ENCODE results near the gene SH3TC2. TPM values are rescaled to one million over a fixed set of nuclear protein-coding genes. Genes with fewer than 3 reads are reported as not detected.

Gene SH3TC2
- total and polyA plus RNA-seq, 7 donors: 0.18 to 1.9 (median 0.60) TPM

GRCh38 chr5:148979083-148979723 lies 83.7 kb downstream of the SH3TC2 start:
- Histone ChIP-seq H3K36me3 (ENCODE audit: insufficient read depth in 1 of 2, low read depth in 1 of 2) (no peaks in the 10 kb centered on the region), H3K9me3 (no peaks in the 10 kb centered on the region), H3K4me3 (no peak overlapping the region), H3K27me3 (ENCODE audit: insufficient read depth in 3 of 3, low read length in 2 of 3) (no peaks in the 10 kb centered on the region), H3K4me1 (peaks cover 37% of the 10 kb centered on the region), H3K27ac (peak overlapping the region; percentile 84)
- intact Hi-C loops (cut with DNase I): no loop called here
- ATAC-seq: peak; percentile 84 to 88 (median 86)
- 26 to 40% (median 27%) methylated on average over 7 of the region's 7 CpGs for WGBS, 3 donors
- TF ChIP-seq CTCF (IDR thresholded peaks at IDR 0.05): no peak
- peak; percentile 62 to 85 for DNase-seq

- peak; percentile 33 to 65 (median 62) for ATAC-seq
- H3K27ac ChIP-seq: peak overlapping the region; percentile 84
- TF ChIP-seq CTCF (IDR thresholded peaks at IDR 0.05): no peak
Observed at GRCh38 chr5:148978370-148979082, 84.3 kb downstream of the SH3TC2 start.

GRCh38 chr5:148976569-148977381 lies 86.1 kb downstream of the SH3TC2 start:
- TF ChIP-seq CTCF (IDR thresholded peaks at IDR 0.05): no peak
- H3K27ac ChIP-seq: peak overlapping the region; percentile 84
- ATAC-seq (peak; percentile 30 to 72 (median 70)), DNase-seq (no peak)
- peaks cover 54% of the 10 kb centered on the region for H3K4me1 ChIP-seq
- no peaks in the 10 kb centered on the region for H3K9me3 ChIP-seq
- H3K27me3 ChIP-seq (ENCODE audit: insufficient read depth in 3 of 3, low read length in 2 of 3): no peaks in the 10 kb centered on the region
- no peak overlapping the region for H3K4me3 ChIP-seq
- H3K36me3 ChIP-seq (ENCODE audit: insufficient read depth in 1 of 2, low read depth in 1 of 2): no peaks in the 10 kb centered on the region
- WGBS, 3 donors: 36 to 55% (median 40%) methylated on average over 5 of the region's 5 CpGs
- intact Hi-C loops (cut with DNase I): no loop called here

More at GRCh38 chr5:148978370-148979082, 84.3 kb downstream of the SH3TC2 start:
- Histone ChIP-seq H3K4me3 (no peak overlapping the region), H3K27me3 (ENCODE audit: insufficient read depth in 3 of 3, low read length in 2 of 3) (no peaks in the 10 kb centered on the region), H3K36me3 (ENCODE audit: insufficient read depth in 1 of 2, low read depth in 1 of 2) (no peaks in the 10 kb centered on the region), H3K9me3 (no peaks in the 10 kb centered on the region), H3K4me1 (peaks cover 38% of the 10 kb centered on the region)
- no peak for DNase-seq
- intact Hi-C loops (cut with DNase I): no loop called here
- WGBS, 3 donors: 31 to 53% (median 38%) methylated on average over 7 of the region's 7 CpGs

- intact Hi-C loops (cut with DNase I): no loop called here
- ATAC-seq: no peak
- no peak overlapping the region for H3K27ac ChIP-seq
- H3K9me3 ChIP-seq: no peaks in the 10 kb centered on the region
- H3K4me1 ChIP-seq: peaks cover 58% of the 10 kb centered on the region
- TF ChIP-seq CTCF (IDR thresholded peaks at IDR 0.05): no peak
- no peaks in the 10 kb centered on the region for H3K27me3 ChIP-seq (ENCODE audit: insufficient read depth in 3 of 3, low read length in 2 of 3)
- no peak overlapping the region for H3K4me3 ChIP-seq
- DNase-seq: no peak
- no peaks in the 10 kb centered on the region for H3K36me3 ChIP-seq (ENCODE audit: insufficient read depth in 1 of 2, low read depth in 1 of 2)
- WGBS, 3 donors: 51 to 58% (median 54%) methylated on average over 6 of the region's 6 CpGs
Observed at GRCh38 chr5:148974642-148975327, 88.1 kb downstream of the SH3TC2 start.

Measured in psoas muscle (tissue), 8 donors.